CD4-positive, alpha-beta T cell treated with Interferon alpha-2 for 1 hour (primary cell): ENCODE measurements around the gene THRAP3.
"Not testable (repeated sequence)": the region's sequence is repeated elsewhere in the genome, so short reads cannot be mapped to it uniquely, and the experiment has no call there.

ENCODE experiments used
- DNase-seq, 2 donors: peaks; one replicate each; pipeline ENCODE4 v3.0.0-alpha.2; 2020 to 2022

Gene THRAP3

GRCh38 chr1:36251794-36252481 is 27.7 kb downstream of the THRAP3 start:
- DNase-seq, result no peak

GRCh38 chr1:36252482-36252824 is 28.2 kb downstream of the THRAP3 start:
- DNase-seq, result not testable (repeated sequence)

GRCh38 chr1:36253161-36253862 is 29.1 kb downstream of the THRAP3 start:
- DNase-seq, result no peak

GRCh38 chr1:36256558-36257374 is 32.5 kb downstream of the THRAP3 start:
- no peak for DNase-seq

GRCh38 chr1:36257375-36257767 is 33.1 kb downstream of the THRAP3 start:
- no peak for DNase-seq

GRCh38 chr1:36258960-36259344 is 34.7 kb downstream of the THRAP3 start:
- DNase-seq, result no peak

GRCh38 chr1:36268981-36269380 is 44.7 kb downstream of the THRAP3 start:
- DNase-seq, result no peak

- DNase-seq, result no peak
These were observed 45.2 kb downstream of the THRAP3 start for GRCh38 chr1:36269408-36269838.

- no peak for DNase-seq
These were observed 48.8 kb downstream of the THRAP3 start for GRCh38 chr1:36273024-36273423.

GRCh38 chr1:36274201-36274600 is 50.0 kb downstream of the THRAP3 start:
- no peak for DNase-seq

GRCh38 chr1:36276688-36277087 is 52.4 kb downstream of the THRAP3 start:
- no peak for DNase-seq

GRCh38 chr1:36279110-36279788 is 55.0 kb downstream of the THRAP3 start:
- DNase-seq, result no peak

- no peak for DNase-seq
These were observed 55.6 kb downstream of the THRAP3 start for GRCh38 chr1:36279789-36280296.

- DNase-seq, result no peak
These were observed 59.8 kb downstream of the THRAP3 start for GRCh38 chr1:36284061-36284460.

GRCh38 chr1:36284517-36284916 is 60.3 kb downstream of the THRAP3 start:
- no peak for DNase-seq

- peak; percentile 76 to 86 for DNase-seq
These were observed 61.3 kb downstream of the THRAP3 start for GRCh38 chr1:36285443-36286101.

- no peak for DNase-seq
These were observed 62.6 kb downstream of the THRAP3 start for GRCh38 chr1:36286802-36287201.

GRCh38 chr1:36287595-36287994 is 63.4 kb downstream of the THRAP3 start:
- no peak for DNase-seq

- no peak for DNase-seq
These were observed 71.1 kb downstream of the THRAP3 start for GRCh38 chr1:36295390-36295789.

GRCh38 chr1:36297062-36297461 is 72.8 kb downstream of the THRAP3 start:
- DNase-seq, result no peak

- DNase-seq, result no peak
These were observed 74.4 kb downstream of the THRAP3 start for GRCh38 chr1:36298640-36299039.

GRCh38 chr1:36300526-36300925 is 76.3 kb downstream of the THRAP3 start:
- DNase-seq, result no peak
